Measurements from ENCODE around the gene CA6.

DNA sequence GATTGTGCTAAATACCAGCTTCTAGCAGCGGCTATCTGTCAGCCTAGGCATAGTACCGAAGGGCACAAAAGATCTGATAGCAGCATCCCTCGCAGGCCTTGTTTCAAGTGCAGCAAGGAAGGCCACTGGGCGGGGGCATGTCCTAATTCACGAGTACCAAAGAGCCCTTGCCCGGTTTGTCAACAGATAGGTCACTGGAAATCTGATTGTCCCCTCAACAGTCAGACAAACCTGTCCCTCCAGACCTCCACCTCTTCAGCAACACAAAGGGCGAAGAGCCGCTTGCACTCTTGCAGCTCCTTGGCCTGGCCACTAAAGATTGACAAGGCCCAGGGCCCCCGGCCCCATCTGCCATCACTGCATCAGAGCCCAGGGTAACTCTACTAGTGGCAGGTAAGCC, 22.7 kb upstream of the CA6 start:
- TF ChIP-seq POLR2A (IDR thresholded peaks at IDR 0.05): no peak
- TF ChIP-seq, protein P1, sequence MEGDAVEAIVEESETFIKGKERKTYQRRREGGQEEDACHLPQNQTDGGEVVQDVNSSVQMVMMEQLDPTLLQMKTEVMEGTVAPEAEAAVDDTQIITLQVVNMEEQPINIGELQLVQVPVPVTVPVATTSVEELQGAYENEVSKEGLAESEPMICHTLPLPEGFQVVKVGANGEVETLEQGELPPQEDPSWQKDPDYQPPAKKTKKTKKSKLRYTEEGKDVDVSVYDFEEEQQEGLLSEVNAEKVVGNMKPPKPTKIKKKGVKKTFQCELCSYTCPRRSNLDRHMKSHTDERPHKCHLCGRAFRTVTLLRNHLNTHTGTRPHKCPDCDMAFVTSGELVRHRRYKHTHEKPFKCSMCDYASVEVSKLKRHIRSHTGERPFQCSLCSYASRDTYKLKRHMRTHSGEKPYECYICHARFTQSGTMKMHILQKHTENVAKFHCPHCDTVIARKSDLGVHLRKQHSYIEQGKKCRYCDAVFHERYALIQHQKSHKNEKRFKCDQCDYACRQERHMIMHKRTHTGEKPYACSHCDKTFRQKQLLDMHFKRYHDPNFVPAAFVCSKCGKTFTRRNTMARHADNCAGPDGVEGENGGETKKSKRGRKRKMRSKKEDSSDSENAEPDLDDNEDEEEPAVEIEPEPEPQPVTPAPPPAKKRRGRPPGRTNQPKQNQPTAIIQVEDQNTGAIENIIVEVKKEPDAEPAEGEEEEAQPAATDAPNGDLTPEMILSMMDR (IDR thresholded peaks at IDR 0.05): no peak
